H1 (cell line): ENCODE measurements around the gene RIMBP2. TPM values are rescaled to one million over a fixed set of nuclear protein-coding genes. Genes with fewer than 3 reads are reported as not detected.

Source experiments
- CTCF ChIA-PET: fragments of 300-600 bp; sonication (Branson Sonifier 250); formaldehyde crosslinking; loops from one replicate; lab custom pipeline; 2021; ENCODE audit not compliant: partially characterized antibody; lab: Charles Lee
- POLR2A ChIA-PET: fragments of 300-600 bp; sonication (Branson Sonifier 250); formaldehyde crosslinking; loops from one replicate; lab custom pipeline; 2021; ENCODE audit warnings: inconsistent platforms; ENCODE audit not compliant: partially characterized antibody; lab: Charles Lee
- DNase-seq, 2 experiments: peaks; one replicate each; pipeline versions ENCODE4 v3.0.0 to v3.0.0-alpha.2; 2010 to 2022; ENCODE audit warnings: low spot score in 2 of 2, low read depth in 1 of 2, mixed read lengths in 1 of 2
- FAIRE-seq: peaks from 2 replicates; lab custom pipeline; 2011; peaks lifted over from hg19 to GRCh38; lab: Jason Lieb, UNC
- H2AFZ ChIP-seq: 2 replicates; pipeline ENCODE4 v1.8.1; 2012; ENCODE audit warnings: low read length, inconsistent platforms
- H2AK5ac ChIP-seq: 2 replicates; pipeline ENCODE4 v1.6.1; 2013; ENCODE audit warnings: low read depth, low read length
- H2BK120ac ChIP-seq: replicated peaks from 2 replicates; pipeline ENCODE3; 2013; ENCODE audit warnings: low read depth, low read length, inconsistent platforms
- H2BK12ac ChIP-seq: 2 replicates; pipeline ENCODE4 v1.6.1; 2013; ENCODE audit warnings: low read depth, low read length
- H2BK15ac ChIP-seq: 2 replicates; pipeline ENCODE4 v1.6.1; 2013; ENCODE audit warnings: low read length
- H2BK20ac ChIP-seq: 2 replicates; pipeline ENCODE4 v1.6.1; 2013; ENCODE audit warnings: low read length
- H2BK5ac ChIP-seq: 2 replicates; pipeline ENCODE4 v1.6.1; 2013; ENCODE audit warnings: low read depth, low read length
- H3K14ac ChIP-seq: 2 replicates; pipeline ENCODE4 v1.6.1; 2013; ENCODE audit warnings: inconsistent platforms; ENCODE audit not compliant: insufficient read length
- H3K18ac ChIP-seq: 2 replicates; pipeline ENCODE4 v1.6.1; 2013; ENCODE audit warnings: low read length; ENCODE audit errors: extremely low read depth
- H3K23ac ChIP-seq: 2 replicates; pipeline ENCODE4 v1.6.1; 2013; ENCODE audit warnings: inconsistent platforms; ENCODE audit not compliant: insufficient read length
- H3K23me2 ChIP-seq: 2 replicates; pipeline ENCODE4 v1.6.1; 2013; ENCODE audit warnings: low read depth, low read length
- H3K27ac ChIP-seq: 2 replicates; pipeline ENCODE4 v1.6.1; 2011; ENCODE audit warnings: low read depth, low read length, inconsistent platforms
- H3K27me3 ChIP-seq, 4 experiments: replicated peaks in 1 of 4; 1 replicate in 1 of 4; 2 replicates in 3 of 4; pipeline versions ENCODE4 v1.6.1 to v1.8.1; 2011 to 2013; ENCODE audit warnings: low read length in 3 of 4, mild to moderate bottlenecking in 3 of 4, inconsistent platforms in 2 of 4, mixed read lengths in 2 of 4, moderate library complexity in 1 of 4; ENCODE audit not compliant: control insufficient read depth in 3 of 4, insufficient read depth in 3 of 4; ENCODE audit errors: extremely low read depth in 1 of 4
- H3K36me3 ChIP-seq, 4 experiments: 2 replicates each; pipeline versions ENCODE4 v1.6.1 to v1.8.1; 2011 to 2013; ENCODE audit warnings: mild to moderate bottlenecking in 4 of 4, low read length in 3 of 4, moderate library complexity in 2 of 4, control low read depth in 1 of 4, inconsistent platforms in 1 of 4; ENCODE audit not compliant: insufficient read depth in 4 of 4, control insufficient read depth in 2 of 4
- H3K4ac ChIP-seq: replicated peaks from 2 replicates; pipeline ENCODE3; 2013; ENCODE audit warnings: low read length, low read depth, mixed read lengths, inconsistent platforms; ENCODE audit not compliant: insufficient read length
- H3K4me1 ChIP-seq, 4 experiments: replicated peaks in 1 of 4; 1 replicate in 1 of 4; 2 replicates in 3 of 4; pipeline versions ENCODE4 v1.6.1 to v1.8.1; 2011 to 2013; ENCODE audit warnings: low read length in 3 of 4, inconsistent platforms in 2 of 4, mixed read lengths in 1 of 4; ENCODE audit not compliant: insufficient read depth in 4 of 4, control insufficient read depth in 3 of 4
- H3K4me2 ChIP-seq, 2 experiments: 2 replicates each; pipeline versions ENCODE4 v1.6.1 to v1.8.1; 2011 to 2013; ENCODE audit warnings: low read depth in 2 of 2, low read length in 2 of 2, control low read depth in 1 of 2, inconsistent platforms in 1 of 2, mild to moderate bottlenecking in 1 of 2; ENCODE audit not compliant: insufficient read depth in 1 of 2
- H3K4me3 ChIP-seq, 4 experiments: fragments of 200-600, 300-600 bp in 1 of 4; sonication (generic), shearing (Covaris generic), sonication (Bioruptor Twin) in 1 of 4; 2 replicates each; pipeline versions ENCODE4 v1.5.1 to v1.8.1; 2011 to 2016; ENCODE audit warnings: low read length in 4 of 4, low read depth in 3 of 4, control low read depth in 2 of 4, inconsistent platforms in 2 of 4, mild to moderate bottlenecking in 2 of 4, mixed read lengths in 1 of 4, moderate library complexity in 1 of 4; ENCODE audit not compliant: insufficient read depth in 2 of 4; ENCODE audit errors: extremely low read depth in 1 of 4
- H3K56ac ChIP-seq: replicated peaks from 2 replicates; pipeline ENCODE3; 2013; ENCODE audit warnings: low read depth, mild to moderate bottlenecking, mixed read lengths, low read length, inconsistent platforms; ENCODE audit not compliant: insufficient read length
- H3K79me1 ChIP-seq: 2 replicates; pipeline ENCODE4 v1.6.1; 2013; ENCODE audit warnings: low read depth, low read length, control low read depth
- H3K79me2 ChIP-seq, 2 experiments: 2 replicates each; pipeline versions ENCODE4 v1.6.1 to v1.8.1; 2012 to 2013; ENCODE audit warnings: low read length in 2 of 2, mild to moderate bottlenecking in 2 of 2, inconsistent platforms in 1 of 2; ENCODE audit not compliant: insufficient read depth in 2 of 2, control insufficient read depth in 1 of 2
- H3K9ac ChIP-seq, 4 experiments: replicated peaks in 1 of 4; 1 replicate in 1 of 4; 2 replicates in 3 of 4; pipeline versions ENCODE4 v1.6.1 to v1.8.1; 2011 to 2013; ENCODE audit warnings: low read depth in 3 of 4, low read length in 3 of 4, control low read depth in 2 of 4, mild to moderate bottlenecking in 2 of 4, moderate library complexity in 2 of 4, inconsistent platforms in 1 of 4; ENCODE audit errors: extremely low read depth in 1 of 4
- H3K9me3 ChIP-seq, 2 experiments: 2 replicates each; pipeline versions ENCODE4 v1.6.1 to v1.8.1; 2012 to 2013; ENCODE audit warnings: mild to moderate bottlenecking in 2 of 2, moderate library complexity in 2 of 2, control low read depth in 1 of 2, inconsistent platforms in 1 of 2, low read depth in 1 of 2, low read length in 1 of 2, mixed read lengths in 1 of 2; ENCODE audit not compliant: insufficient read depth in 2 of 2
- H4K20me1 ChIP-seq, 2 experiments: replicated peaks in 1 of 2; 2 replicates each; pipeline versions ENCODE3 to v1.8.1; 2011 to 2013; ENCODE audit warnings: inconsistent platforms in 2 of 2, low read length in 2 of 2, mild to moderate bottlenecking in 1 of 2; ENCODE audit not compliant: insufficient read depth in 2 of 2, control insufficient read depth in 1 of 2
- H4K5ac ChIP-seq: 2 replicates; pipeline ENCODE4 v1.6.1; 2013; ENCODE audit warnings: low read length, low read depth, mixed read lengths, inconsistent platforms; ENCODE audit not compliant: insufficient read length
- H4K8ac ChIP-seq: 2 replicates; pipeline ENCODE4 v1.8.0; 2013; ENCODE audit warnings: mild to moderate bottlenecking, moderate library complexity, low read length, inconsistent platforms; ENCODE audit not compliant: insufficient read depth; ENCODE audit errors: extremely low read depth
- H4K91ac ChIP-seq: replicated peaks from 2 replicates; pipeline ENCODE3; 2013; ENCODE audit warnings: low read length, mixed read lengths, inconsistent platforms; ENCODE audit not compliant: insufficient read length
- MAX ChIP-seq: IDR thresholded peaks from 2 replicates; pipeline ENCODE4 v1.6.1; 2012; ENCODE audit warnings: inconsistent platforms
- WGBS, 2 experiments: shearing (Covaris generic) in 1 of 2; methylation state at CpG; one replicate each; pipeline versions ENCODE4 v1.1.6 to v1.1.7; 2013 to 2015; ENCODE audit warnings: low lambda C conversion rate in 2 of 2, mixed read lengths in 2 of 2, inconsistent platforms in 1 of 2, low coverage in 1 of 2, missing lambda C conversion rate in 1 of 2; ENCODE audit not compliant: insufficient replicate concordance in 2 of 2, insufficient coverage in 1 of 2, insufficient read length in 1 of 2; ENCODE audit errors: extremely low coverage in 1 of 2, missing lambda C conversion rate in 1 of 2; 5-methylcytosine and 5-hydroxymethylcytosine counted together
- polyA plus RNA-seq, 7 experiments: library from polyadenylated mRNA; depleted of rRNA in 3 of 7; stranded (reverse) in 5 of 7; unstranded in 2 of 7; fragments of >200 nt in 5 of 7; fragments of 200-250 nt in 2 of 7; gene quantifications; 1 replicate in 5 of 7; 2 replicates in 1 of 7; 4 replicates in 1 of 7; pipeline versions ENCODE4 v1.2.1 to v1.2.3, GENCODE V29; 2011 to 2013; ENCODE audit warnings: missing spikeins in 2 of 7, mixed read lengths in 2 of 7
- total RNA-seq: library from RNA; stranded (reverse); fragmentation: NEBNext Ultra II Directional; extraction: Animal tissue kit (Norgen Biotek cat#: 25700); gene quantifications from 2 replicates; pipeline ENCODE4 v1.2.1, GENCODE V29; 2021

Gene RIMBP2
- total and polyA plus RNA-seq, 2 of the 8 experiments (the other 6 are each of a cell fraction or from before 2014, with no cell fraction given): 0.18 to 0.65 TPM

GRCh38 chr12:130568501-130568900 is 147.6 kb downstream of the RIMBP2 start:
- Histone ChIP-seq H3K27me3 (no peaks in the 10 kb centered on the region), H3K14ac (no peak overlapping the region), H2BK5ac (no peak overlapping the region), H3K79me1 (no peaks in the 10 kb centered on the region), H2BK20ac (no peak overlapping the region), H2BK12ac (no peak overlapping the region), H3K9me3 (peaks cover 16 to 17% of the 10 kb centered on the region in 2 experiments), H3K9ac (no peak overlapping the region), H3K27ac (no peak overlapping the region), H3K56ac (no peak overlapping the region), H3K79me2 (no peaks in the 10 kb centered on the region), H2BK15ac (no peak overlapping the region), H4K91ac (no peak overlapping the region), H2AFZ (no peak overlapping the region), H3K4me3 (no peak overlapping the region), H3K4me1 (no peaks in the 10 kb centered on the region), H2BK120ac (no peak overlapping the region), H3K23me2 (no peaks in the 10 kb centered on the region), H3K18ac (no peak overlapping the region), H3K4ac (no peak overlapping the region), H3K36me3 (no peaks in the 10 kb centered on the region; a peak in 1 of 8 replicates), H3K23ac (no peak overlapping the region), H4K5ac (no peak overlapping the region), H4K8ac (no peak overlapping the region), H2AK5ac (no peak overlapping the region), H4K20me1 (no peaks in the 10 kb centered on the region), H3K4me2 (no peak overlapping the region)
- DNase-seq (no peak), FAIRE-seq (no peak)
- POLR2A ChIA-PET: interaction anchor here (0.6 kb wide), 1 partner anchor 31 kb away, joined by 3 read pairs; no protein-coding TSS in a partner anchor
- CTCF ChIA-PET: interaction anchor here (0.7 to 1.7 kb wide), 6 partner anchors 11 to 184 kb away, joined by 3 to 4 read pairs (median 3); no protein-coding TSS in a partner anchor
- 86% methylated on average over 7 of the region's 7 CpGs; no CpG with 5 or more reads in 1 of the 2 experiments for WGBS, 2 experiments
- TF ChIP-seq MAX: no peak
